ENCODE measurements around the gene HMGXB4. TPM values are rescaled to one million over a fixed set of nuclear protein-coding genes. Genes with fewer than 3 reads are reported as not detected.
A peak's percentile ranks its signal among the peaks of the same experiment; 100 is the strongest.
"Not testable (repeated sequence)": the region's sequence is repeated elsewhere in the genome, so short reads cannot be mapped to it uniquely, and the experiment has no call there.

HMGXB4 gene
- total RNA-seq, 4 donors from 2014 or later: 15.0 to 39.3 (median 20.3) TPM

GRCh38 chr22:35231585-35232084, 25.7 kb upstream of the HMGXB4 start:
- Histone ChIP-seq H3K4me3 (no peak overlapping the region), H3K27ac (no peak overlapping the region), H3K9me3 (no peaks in the 10 kb centered on the region), H3K27me3 (peaks cover 19% of the 10 kb centered on the region), H3K36me3 (no peaks in the 10 kb centered on the region), H3K4me1 (no peaks in the 10 kb centered on the region)
- 9% methylated on average over 7 of the region's 7 CpGs for WGBS
- TF ChIP-seq POLR2A (IDR thresholded peaks at IDR 0.05) (no peak), CTCF (IDR thresholded peaks at IDR 0.05) (peak; percentile 27 to 90)
- DNase-seq (ENCODE audit: low spot score in 2 of 2): no peak

GRCh38 chr22:35238749-35239148, 18.5 kb upstream of the HMGXB4 start:
- H3K9me3 ChIP-seq; DNase-seq (ENCODE audit: low spot score in 2 of 2); H3K27ac ChIP-seq; H3K4me3 ChIP-seq; H3K27me3 ChIP-seq; H3K36me3 ChIP-seq; H3K4me1 ChIP-seq: not testable (repeated sequence)
- 80% methylated on average over 1 of the region's 1 CpG for WGBS

GRCh38 chr22:35244507-35244906, 12.8 kb upstream of the HMGXB4 start:
- WGBS: 80% methylated on average over 4 of the region's 4 CpGs
- not testable (repeated sequence) for H3K4me1 ChIP-seq; H3K27ac ChIP-seq; H3K4me3 ChIP-seq; H3K9me3 ChIP-seq; DNase-seq (ENCODE audit: low spot score in 2 of 2); H3K36me3 ChIP-seq
- peaks cover 15% of the 10 kb centered on the region for H3K27me3 ChIP-seq

GRCh38 chr22:35250156-35250555, 7.1 kb upstream of the HMGXB4 start:
- H3K36me3 ChIP-seq: no peaks in the 10 kb centered on the region
- TF ChIP-seq POLR2AphosphoS5 (IDR thresholded peaks at IDR 0.05) (no peak), POLR2A (IDR thresholded peaks at IDR 0.05) (no peak), EP300 (IDR thresholded peaks at IDR 0.05) (no peak), CTCF (IDR thresholded peaks at IDR 0.05) (no peak)
- no peak overlapping the region for H3K4me3 ChIP-seq
- peaks cover 10% of the 10 kb centered on the region for H3K27me3 ChIP-seq
- H3K27ac ChIP-seq: no peak overlapping the region
- no peaks in the 10 kb centered on the region for H3K4me1 ChIP-seq
- 72% methylated on average over 4 of the region's 4 CpGs for WGBS
- no peaks in the 10 kb centered on the region for H3K9me3 ChIP-seq
- DNase-seq (ENCODE audit: low spot score in 2 of 2): no peak

GRCh38 chr22:35253946-35254345, 3.3 kb upstream of the HMGXB4 start:
- H3K36me3 ChIP-seq: no peaks in the 10 kb centered on the region
- H3K9me3 ChIP-seq: no peaks in the 10 kb centered on the region
- WGBS: 93% methylated on average over 2 of the region's 2 CpGs

GRCh38 chr22:35257002-35257320, 332 bp upstream of the HMGXB4 start:
- Histone ChIP-seq H3K9me3 (no peaks in the 10 kb centered on the region), H3K4me1 (peaks cover 13% of the 10 kb centered on the region), H3K36me3 (peaks cover under 1% of the 10 kb centered on the region), H3K27ac (no peak overlapping the region), H3K4me3 (peak overlapping the region; percentile 92), H3K27me3 (no peaks in the 10 kb centered on the region)
- TF ChIP-seq EP300 (IDR thresholded peaks at IDR 0.05) (no peak), CTCF (IDR thresholded peaks at IDR 0.05) (no peak), POLR2AphosphoS5 (IDR thresholded peaks at IDR 0.05) (no peak), POLR2A (IDR thresholded peaks at IDR 0.05) (no peak)
- 3% methylated on average over 3 of the region's 3 CpGs for WGBS
- no peak for DNase-seq (ENCODE audit: low spot score in 2 of 2)

More at GRCh38 chr22:35253946-35254345, 3.3 kb upstream of the HMGXB4 start:
- no peak for DNase-seq (ENCODE audit: low spot score in 2 of 2)
- Histone ChIP-seq H3K27ac (no peak overlapping the region), H3K27me3 (peaks cover 2% of the 10 kb centered on the region), H3K4me3 (no peak overlapping the region), H3K4me1 (peaks cover 13% of the 10 kb centered on the region)
- TF ChIP-seq CTCF (IDR thresholded peaks at IDR 0.05): no peak
- TF ChIP-seq EP300 (IDR thresholded peaks at IDR 0.05): no peak
- TF ChIP-seq POLR2AphosphoS5 (IDR thresholded peaks at IDR 0.05): no peak
- no peak for TF ChIP-seq POLR2A (IDR thresholded peaks at IDR 0.05)

Data from suprapubic skin (tissue), 4 donors.